ENCODE results near the gene CSNK2A2.

Gene CSNK2A2

DNA sequence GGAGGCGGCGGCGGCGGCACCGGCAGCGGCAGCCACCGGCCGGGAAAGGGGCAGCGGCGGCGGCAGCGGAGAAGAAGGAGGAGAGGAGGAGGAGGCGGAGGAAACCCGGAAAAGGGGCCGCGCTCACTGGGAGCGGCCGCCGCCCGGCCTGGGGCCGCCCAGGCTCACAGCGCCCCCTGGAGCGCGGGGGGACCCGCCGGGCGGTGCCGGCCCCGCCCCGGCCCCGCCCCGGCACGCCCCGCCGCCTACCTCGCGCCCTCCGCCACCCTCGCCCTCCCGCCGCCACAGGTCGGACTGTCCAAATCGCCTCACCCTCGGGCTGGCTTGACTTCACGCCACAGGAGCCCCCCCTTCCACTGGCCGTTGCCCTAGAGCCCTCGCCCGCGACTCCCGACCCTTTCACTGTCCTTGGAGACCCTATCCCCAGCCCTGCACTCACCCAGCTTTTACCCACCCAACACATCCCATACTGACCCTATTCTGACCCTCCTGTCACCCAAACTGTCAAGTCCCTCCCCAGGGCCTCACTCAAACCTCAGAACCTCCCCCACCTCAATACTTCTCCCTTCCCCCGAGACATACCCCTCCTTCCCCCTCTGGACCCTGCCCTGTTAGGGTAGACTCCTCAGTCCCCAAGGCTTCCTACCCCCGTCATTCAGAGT is at the start of gene CSNK2A2:
Gene CSNK2A2 (minus strand): TSS at position 85 of the 662 bp plus-strand sequence. CDS start 370 bp downstream, outside the sequence.
- ChIA-PET CTCF (interaction anchor here (0.9 to 1.6 kb wide), 9 partner anchors 9 to 58 kb away, joined by 3 to 5 read pairs (median 3); a partner anchor contains a TSS), POLR2A (no interaction called here)
- peak; percentile 96 for DNase-seq (ENCODE audit: extremely low spot score)
- TF ChIP-seq, protein P1, sequence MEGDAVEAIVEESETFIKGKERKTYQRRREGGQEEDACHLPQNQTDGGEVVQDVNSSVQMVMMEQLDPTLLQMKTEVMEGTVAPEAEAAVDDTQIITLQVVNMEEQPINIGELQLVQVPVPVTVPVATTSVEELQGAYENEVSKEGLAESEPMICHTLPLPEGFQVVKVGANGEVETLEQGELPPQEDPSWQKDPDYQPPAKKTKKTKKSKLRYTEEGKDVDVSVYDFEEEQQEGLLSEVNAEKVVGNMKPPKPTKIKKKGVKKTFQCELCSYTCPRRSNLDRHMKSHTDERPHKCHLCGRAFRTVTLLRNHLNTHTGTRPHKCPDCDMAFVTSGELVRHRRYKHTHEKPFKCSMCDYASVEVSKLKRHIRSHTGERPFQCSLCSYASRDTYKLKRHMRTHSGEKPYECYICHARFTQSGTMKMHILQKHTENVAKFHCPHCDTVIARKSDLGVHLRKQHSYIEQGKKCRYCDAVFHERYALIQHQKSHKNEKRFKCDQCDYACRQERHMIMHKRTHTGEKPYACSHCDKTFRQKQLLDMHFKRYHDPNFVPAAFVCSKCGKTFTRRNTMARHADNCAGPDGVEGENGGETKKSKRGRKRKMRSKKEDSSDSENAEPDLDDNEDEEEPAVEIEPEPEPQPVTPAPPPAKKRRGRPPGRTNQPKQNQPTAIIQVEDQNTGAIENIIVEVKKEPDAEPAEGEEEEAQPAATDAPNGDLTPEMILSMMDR (IDR thresholded peaks at IDR 0.05; ENCODE audit: control extremely low read depth, extremely low read depth, low read depth, missing control alignments) = peak; percentile 67

DNA sequence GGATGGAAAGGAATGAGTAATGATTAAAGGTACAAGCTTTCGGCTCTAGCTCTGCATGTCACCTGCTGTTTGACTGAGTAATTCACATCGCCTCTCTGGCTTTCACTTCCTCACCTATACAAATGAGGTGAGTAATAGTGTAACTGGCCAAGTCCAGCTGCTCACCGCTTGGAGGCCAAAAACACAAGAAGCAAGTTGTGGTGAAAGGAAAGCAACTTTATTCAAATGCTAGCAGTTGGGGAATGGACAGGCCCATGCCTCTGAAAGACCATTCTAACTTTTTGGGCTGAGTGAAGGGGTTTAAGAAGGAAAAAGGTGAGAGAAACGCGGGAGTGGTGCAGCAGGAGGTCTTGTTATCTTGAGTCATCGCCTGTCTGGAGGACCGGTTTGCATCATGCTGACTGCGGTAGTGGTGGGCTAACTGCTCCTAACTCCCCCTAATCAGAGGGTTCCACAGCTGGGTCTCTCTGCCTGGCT is 45.7 kb upstream of the CSNK2A2 start:
- peak; percentile 73 for DNase-seq (ENCODE audit: extremely low spot score)
- ChIA-PET POLR2A (interaction anchor here (1.7 kb wide), 1 partner anchor 114 kb away, joined by 6 read pairs; the partner anchor contains the start of gene CFAP20), CTCF (interaction anchor here (0.8 to 2.2 kb wide), 6 partner anchors 10 to 147 kb away, joined by 3 to 11 read pairs (median 4); no protein-coding TSS in a partner anchor)
- TF ChIP-seq, protein P1 (IDR thresholded peaks at IDR 0.05; ENCODE audit: control extremely low read depth, extremely low read depth, low read depth, missing control alignments) = no peak

DNA sequence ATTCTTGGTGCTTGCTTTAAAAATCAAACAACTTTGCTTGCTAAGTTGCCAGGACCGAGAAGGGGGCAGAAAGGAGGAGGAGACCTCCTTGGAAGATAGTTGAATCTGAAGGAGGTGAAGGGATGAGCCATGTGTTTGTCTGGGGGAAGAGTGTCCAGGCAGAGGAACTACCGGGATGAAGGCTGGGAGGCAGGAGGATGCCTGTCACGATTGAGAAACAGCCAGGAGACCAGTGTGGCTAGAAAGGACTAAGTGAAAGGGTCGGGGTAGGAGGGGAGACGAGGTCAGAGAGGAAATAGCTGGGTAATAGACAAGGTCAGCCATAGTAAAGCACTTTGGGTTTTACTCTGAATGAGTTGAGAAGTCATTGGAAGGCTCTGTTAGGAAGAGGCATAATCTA is 38.9 kb upstream of the CSNK2A2 start:
- ChIA-PET POLR2A (no interaction called here), CTCF (no interaction called here)
- DNase-seq (ENCODE audit: extremely low spot score) = no peak
- TF ChIP-seq, protein P1 (IDR thresholded peaks at IDR 0.05; ENCODE audit: control extremely low read depth, extremely low read depth, low read depth, missing control alignments) = no peak

DNA sequence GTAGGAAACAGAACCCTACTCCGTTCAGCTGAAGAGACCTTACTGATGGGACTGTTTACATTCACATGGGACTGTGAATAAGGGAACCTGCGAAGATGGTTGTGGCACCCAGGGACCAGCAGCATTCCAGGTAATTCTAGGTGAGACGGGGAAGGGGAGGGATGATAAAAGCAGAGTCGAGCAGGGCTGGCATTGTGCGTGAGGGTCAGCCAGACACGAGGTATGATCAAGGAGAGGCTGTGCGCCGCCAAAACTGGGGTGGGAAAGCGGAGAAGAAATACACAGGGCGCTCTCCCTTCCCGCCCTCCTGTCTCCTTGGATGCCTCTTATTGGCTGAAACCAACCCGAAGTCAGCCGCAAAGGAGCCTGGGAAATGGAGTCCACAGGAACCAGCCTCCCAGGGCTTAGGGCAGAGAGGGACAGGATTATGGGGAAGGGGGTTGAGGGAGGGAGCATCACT is 38.4 kb upstream of the CSNK2A2 start:
- CTCF ChIA-PET = no interaction called here
- DNase-seq (ENCODE audit: extremely low spot score) = peak; percentile 79
- POLR2A ChIA-PET = no interaction called here
- TF ChIP-seq, protein P1 (IDR thresholded peaks at IDR 0.05; ENCODE audit: control extremely low read depth, extremely low read depth, low read depth, missing control alignments) = no peak

DNA sequence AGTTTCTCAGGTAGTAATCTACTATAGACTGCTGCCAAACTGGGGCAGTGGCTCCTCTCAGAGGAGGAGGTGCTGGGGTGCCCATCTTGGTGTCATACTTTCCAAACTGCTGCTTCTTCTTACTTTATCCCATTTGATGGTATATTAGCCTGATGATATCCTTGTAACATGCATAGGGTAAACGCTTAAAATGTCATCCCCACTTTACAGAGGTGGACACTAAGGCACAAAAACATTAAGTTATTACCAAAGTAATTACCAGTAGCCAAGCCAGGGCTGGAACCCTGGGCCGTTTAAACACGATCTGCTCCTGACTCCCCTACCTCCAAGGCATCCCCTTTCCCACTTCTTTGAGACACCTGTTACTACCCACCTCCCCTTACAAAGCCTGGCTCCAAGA is 37.8 kb upstream of the CSNK2A2 start:
- ChIA-PET CTCF (no interaction called here), POLR2A (no interaction called here)
- no peak for DNase-seq (ENCODE audit: extremely low spot score)
- TF ChIP-seq, protein P1 (IDR thresholded peaks at IDR 0.05; ENCODE audit: control extremely low read depth, extremely low read depth, low read depth, missing control alignments) = no peak

DNA sequence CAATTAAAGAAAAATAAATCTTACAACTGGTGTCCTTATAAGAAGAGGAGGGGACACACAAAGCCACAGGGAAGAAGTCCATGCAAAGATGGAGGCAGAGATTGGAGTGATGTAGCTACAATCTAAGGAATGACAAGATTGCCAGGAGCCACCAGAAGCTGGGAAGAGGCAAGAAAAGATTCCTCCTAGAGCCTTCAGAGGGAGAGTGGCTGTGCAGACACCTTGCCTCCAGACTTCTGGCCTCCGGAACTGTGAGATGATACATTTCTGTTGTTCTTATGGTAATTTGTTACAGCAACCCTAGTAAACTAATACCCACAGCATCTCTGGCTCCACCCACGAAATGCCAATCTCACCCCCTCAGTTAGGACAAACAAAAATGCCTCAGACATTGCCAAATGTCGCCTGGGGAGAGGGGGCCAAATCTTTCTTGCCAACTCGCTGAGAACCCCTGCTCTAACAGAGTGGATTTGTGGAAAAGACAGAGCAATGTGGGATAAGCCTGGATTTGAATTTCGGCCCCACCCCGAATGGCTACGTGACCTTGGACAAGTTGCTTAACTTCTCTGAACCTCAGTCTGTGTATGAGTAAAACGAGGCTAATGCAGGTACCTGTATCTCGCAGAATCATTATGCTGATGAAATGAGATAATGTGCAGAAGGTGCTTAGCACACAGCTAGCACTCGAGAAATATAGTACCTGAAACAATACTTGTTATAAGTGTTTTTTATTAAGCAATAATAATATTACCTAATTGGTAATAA is 37.1 kb upstream of the CSNK2A2 start:
- ChIA-PET POLR2A (interaction anchor here (0.9 kb wide), 1 partner anchor 106 kb away, joined by 3 read pairs; the partner anchor contains the start of gene CFAP20), CTCF (interaction anchor here (1.7 to 3.1 kb wide), 2 partner anchors 8 to 16 kb away, joined by 5 to 11 read pairs; no protein-coding TSS in a partner anchor)
- DNase-seq (ENCODE audit: extremely low spot score) = no peak
- TF ChIP-seq, protein P1 (IDR thresholded peaks at IDR 0.05; ENCODE audit: control extremely low read depth, extremely low read depth, low read depth, missing control alignments) = no peak
